Activated CD8-positive, alpha-beta memory T cell treated with anti-CD3 and anti-CD28 coated beads, Interleukin-2, amount 50 U/mL, for 48 hours (primary cell): Measurements from ENCODE around the gene KRT4.

Experiments
- DNase-seq: peaks from one replicate; pipeline ENCODE4 v3.0.0-alpha.2; 2020

KRT4 gene

DNA sequence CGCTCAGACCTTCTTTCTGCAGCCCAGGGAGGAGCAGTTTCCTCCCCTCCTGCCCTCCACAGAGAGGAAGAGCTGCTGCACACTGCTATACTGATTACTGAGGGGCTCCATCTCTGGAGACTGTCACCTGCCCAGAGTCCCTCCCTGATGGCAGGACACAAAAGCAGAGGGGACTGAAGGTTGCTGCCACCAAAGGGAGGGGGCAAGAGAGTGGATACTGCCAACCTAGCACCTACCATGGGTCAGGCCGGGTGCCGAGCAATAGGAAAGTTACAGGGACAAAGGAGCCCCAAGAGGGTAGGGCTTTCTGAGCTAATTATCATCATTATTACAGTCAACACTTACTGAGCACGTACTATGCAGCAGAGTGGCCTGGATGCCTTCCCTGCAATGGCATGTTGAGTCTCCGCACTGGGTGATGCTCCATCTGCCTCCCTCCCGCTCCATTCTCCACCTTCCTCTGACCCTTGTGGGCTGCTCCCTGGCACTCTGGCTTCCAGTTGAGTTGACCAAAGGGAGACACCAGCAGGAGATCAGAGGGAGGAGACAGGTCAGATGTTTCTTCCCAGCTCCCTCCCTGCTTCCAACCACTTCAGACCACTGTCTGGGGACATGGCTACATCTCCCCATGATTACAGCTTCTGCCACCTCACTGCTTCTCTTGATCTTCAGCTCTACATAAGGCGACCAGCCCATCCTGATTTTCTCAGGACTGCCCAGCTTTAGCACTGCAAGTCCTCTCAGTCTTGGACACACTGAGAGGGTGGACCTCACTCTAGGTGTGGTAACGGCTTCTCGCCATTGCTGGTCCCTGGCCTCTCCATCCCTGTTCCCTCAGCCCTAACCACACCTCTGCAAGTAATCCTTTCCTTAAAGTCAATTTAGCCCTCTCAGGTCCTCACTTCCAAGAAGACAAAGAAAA is 22.8 kb upstream of the KRT4 start:
- no peak for DNase-seq

GRCh38 chr12:52836042-52836466 is 22.1 kb upstream of the KRT4 start:
- DNase-seq: peak; percentile 82

- DNase-seq: peak; percentile 66
Measured at GRCh38 chr12:52835271-52836041, 21.5 kb upstream of the KRT4 start.

- DNase-seq: no peak
Measured at GRCh38 chr12:52834727-52835001, 20.7 kb upstream of the KRT4 start.

DNA sequence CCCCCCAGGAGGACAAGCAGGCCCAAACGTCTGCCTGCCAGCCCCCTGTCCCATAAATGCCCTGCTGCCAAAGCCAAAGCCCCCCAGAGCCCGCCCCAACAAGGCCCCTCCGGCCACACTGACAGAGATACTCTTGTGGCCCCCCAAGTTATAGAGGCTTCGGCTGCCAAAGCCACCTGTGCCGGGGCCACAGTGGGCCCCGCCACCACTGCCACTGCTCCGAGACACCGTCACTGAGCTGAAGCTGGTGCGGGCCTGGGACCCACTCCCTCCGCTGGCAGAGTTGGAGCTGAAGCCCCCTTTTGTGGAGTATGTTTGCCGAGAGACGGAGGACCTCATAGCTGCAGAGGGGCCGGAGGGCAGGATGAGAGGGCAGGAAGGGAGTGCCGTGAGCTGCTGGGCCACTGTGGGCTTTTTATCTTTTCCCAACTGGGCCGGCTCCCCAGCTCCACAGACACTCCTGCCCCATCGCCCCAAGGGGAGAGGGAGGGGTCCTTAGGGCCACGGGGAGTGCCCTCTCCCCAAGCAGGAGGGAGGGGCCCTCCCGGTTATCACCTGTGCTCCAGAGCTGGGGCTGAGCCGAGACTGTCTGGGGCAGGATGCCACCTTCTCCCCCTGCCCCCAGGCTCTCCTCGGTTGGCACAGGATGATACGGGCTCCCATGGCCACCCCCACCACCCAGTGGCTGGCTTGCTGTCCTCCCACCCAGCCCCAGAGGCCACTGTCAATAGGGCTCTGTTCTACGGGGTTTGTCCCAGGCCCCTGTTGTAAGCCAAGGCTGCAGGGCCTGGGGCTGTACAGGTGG is 20.2 kb upstream of the KRT4 start, which contains the start of gene KRT79:
Gene KRT79, minus strand, starts transcription at position 390 of the 805 bp plus-strand sequence. Its CDS starts 51 bp downstream, at position 339.
- DNase-seq: no peak

DNA sequence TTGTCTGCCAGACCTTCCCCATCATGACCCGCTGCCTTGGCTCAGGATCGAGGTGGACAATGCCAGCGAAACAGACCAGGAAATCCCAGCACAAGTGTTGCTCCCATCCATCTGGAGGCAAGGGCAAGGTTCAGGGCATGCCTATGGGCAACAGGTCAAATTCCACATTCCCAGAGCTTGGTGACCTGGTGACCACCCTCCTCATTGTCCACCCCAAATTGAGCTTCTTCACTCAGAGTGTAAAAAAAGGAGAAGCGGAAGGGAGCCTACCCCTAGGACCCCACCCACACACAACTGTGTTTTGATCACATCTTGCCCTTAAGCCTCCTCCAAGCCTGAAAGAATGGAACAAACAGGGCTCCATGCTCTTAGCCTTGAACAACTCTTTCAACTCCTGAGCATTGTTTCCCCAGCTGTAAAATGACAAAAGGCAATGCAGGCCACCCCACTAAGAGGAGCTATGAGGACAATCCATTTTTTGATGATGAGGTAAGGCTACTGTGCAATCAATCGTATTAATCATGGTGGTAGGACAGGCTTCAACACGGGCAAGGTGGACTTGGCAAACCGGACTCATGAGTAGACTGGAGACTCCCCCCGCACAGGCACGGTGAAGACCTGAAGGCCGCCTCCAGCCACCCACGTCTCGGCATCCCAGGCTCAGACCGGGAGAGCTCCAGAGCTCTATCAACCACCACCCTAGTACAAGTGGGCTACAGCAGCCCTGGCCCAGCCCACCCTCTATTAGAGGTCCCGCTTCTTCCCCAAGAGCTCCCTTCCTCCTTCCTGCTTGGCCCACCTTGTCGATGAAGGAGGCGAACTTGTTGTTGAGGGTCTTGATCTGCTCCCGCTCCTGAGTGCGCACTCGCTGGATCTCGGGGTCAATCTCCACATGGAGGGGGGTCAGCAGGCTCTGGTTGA is 19.3 kb upstream of the KRT4 start:
- no peak for DNase-seq

- DNase-seq: no peak
Measured at GRCh38 chr12:52832451-52832850, 18.5 kb upstream of the KRT4 start.

- DNase-seq: no peak
Measured at GRCh38 chr12:52831251-52831650, 17.3 kb upstream of the KRT4 start.

GRCh38 chr12:52829986-52830770 is 16.3 kb upstream of the KRT4 start:
- DNase-seq: no peak

GRCh38 chr12:52828591-52829021 is 14.7 kb upstream of the KRT4 start:
- DNase-seq: no peak

GRCh38 chr12:52828156-52828555 is 14.2 kb upstream of the KRT4 start:
- no peak for DNase-seq

- no peak for DNase-seq
Measured at GRCh38 chr12:52827499-52828090, 13.7 kb upstream of the KRT4 start.

- no peak for DNase-seq
Measured at GRCh38 chr12:52826611-52827498, 12.9 kb upstream of the KRT4 start.

GRCh38 chr12:52825961-52826360 is 12.0 kb upstream of the KRT4 start:
- no peak for DNase-seq

DNA sequence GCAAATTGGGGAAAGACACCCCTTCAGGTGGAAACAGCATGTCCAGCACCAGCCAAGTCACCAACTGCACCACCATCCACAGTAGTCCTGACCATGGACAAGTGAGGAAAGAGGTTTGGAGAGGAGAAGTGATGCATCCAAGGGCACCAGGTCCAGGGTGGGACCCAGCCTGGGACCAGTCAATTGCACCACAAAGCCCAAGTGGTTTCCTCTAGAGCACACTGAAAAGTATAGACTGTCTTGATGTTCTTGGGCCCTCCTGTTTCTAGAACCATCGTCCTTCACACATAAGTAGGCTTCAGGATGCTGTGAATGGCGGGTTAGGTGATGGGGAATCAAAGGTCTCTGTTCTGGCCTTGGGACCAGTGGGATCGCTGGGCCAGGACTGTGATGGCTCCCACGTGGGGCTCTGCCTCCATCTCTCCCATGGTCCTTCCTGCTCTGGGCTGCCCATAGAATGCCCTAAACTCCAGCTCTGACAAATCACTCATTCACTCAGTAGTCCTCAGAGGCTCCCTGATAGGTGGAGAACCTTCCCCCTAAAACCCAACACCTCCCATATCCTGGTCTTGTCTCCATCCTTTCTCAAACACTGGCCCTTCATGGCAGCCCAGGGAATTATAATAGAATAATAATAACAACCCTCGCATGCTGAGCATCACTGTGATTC is 11.0 kb upstream of the KRT4 start:
- DNase-seq: no peak

DNA sequence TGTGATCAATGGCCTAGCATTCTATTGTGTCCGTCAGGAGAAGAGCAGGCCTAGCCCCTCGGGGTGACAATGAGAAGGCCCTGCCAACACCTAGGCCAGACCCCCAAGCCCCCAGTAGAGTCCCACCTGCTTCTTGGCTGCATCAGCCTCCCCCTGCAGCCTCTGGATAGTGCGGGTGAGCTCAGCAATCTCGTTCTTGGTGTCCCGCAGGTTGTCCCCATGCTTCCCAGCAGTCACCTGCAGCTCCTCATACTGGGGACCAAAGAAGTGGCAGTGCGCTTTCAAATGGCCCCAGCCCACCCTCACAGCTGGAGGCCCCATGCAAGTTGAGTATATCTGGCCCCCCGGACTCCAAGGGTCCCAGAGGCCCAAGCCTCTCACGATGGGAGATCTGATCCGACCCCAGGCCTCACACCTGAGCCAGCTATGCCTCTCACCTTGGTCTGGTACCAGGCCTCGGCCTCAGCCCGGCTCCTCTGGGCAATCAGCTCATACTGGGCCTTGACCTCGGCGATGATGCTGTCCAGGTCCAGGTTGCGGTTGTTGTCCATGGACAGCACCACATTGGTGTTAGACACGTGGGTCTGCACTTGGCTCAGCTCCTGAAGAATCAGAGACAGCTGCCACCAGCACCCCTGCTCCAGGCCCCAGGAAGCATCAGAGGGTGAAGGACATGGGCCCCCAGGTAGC is 10.0 kb upstream of the KRT4 start:
- DNase-seq: no peak

GRCh38 chr12:52822771-52823510 is 9.0 kb upstream of the KRT4 start:
- DNase-seq: no peak
